SK-N-SH (cell line): ENCODE measurements around the gene CD99L2.

Source experiments
- FOXM1 ChIP-seq: IDR thresholded peaks from 2 replicates; pipeline ENCODE4 v1.4.0; 2012; ENCODE audit warnings: low read depth, mild to moderate bottlenecking
- POLR2AphosphoS5 ChIP-seq: IDR thresholded peaks from 2 replicates; pipeline ENCODE4 v1.6.1; 2012; ENCODE audit warnings: low read depth, low read length
- TAF1 ChIP-seq: IDR thresholded peaks from 2 replicates; pipeline ENCODE4 v1.6.1; 2012; ENCODE audit warnings: low read depth, mild to moderate bottlenecking, low read length, moderate library complexity, borderline replicate concordance
- TEAD4 ChIP-seq: IDR thresholded peaks from 2 replicates; pipeline ENCODE4 v1.4.0; 2012; ENCODE audit warnings: mild to moderate bottlenecking, borderline replicate concordance; ENCODE audit not compliant: insufficient read depth
- TF ChIP-seq, protein P1 (sequence below): fragments of 200-600 bp; sonication (generic); IDR thresholded peaks from 2 replicates; pipeline ENCODE4 v1.6.1; 2017; ENCODE audit warnings: antibody characterized with exemption, mild to moderate bottlenecking, moderate library complexity
- TF ChIP-seq, protein P2 (sequence below): IDR thresholded peaks from 2 replicates; pipeline ENCODE4 v1.4.0; 2012; ENCODE audit warnings: low read depth

GRCh38 chrX:150831863-150832262 is 66.6 kb downstream of the CD99L2 start:
- TF ChIP-seq, protein P1, sequence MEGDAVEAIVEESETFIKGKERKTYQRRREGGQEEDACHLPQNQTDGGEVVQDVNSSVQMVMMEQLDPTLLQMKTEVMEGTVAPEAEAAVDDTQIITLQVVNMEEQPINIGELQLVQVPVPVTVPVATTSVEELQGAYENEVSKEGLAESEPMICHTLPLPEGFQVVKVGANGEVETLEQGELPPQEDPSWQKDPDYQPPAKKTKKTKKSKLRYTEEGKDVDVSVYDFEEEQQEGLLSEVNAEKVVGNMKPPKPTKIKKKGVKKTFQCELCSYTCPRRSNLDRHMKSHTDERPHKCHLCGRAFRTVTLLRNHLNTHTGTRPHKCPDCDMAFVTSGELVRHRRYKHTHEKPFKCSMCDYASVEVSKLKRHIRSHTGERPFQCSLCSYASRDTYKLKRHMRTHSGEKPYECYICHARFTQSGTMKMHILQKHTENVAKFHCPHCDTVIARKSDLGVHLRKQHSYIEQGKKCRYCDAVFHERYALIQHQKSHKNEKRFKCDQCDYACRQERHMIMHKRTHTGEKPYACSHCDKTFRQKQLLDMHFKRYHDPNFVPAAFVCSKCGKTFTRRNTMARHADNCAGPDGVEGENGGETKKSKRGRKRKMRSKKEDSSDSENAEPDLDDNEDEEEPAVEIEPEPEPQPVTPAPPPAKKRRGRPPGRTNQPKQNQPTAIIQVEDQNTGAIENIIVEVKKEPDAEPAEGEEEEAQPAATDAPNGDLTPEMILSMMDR, result no peak
- TF ChIP-seq FOXM1 (no peak), TEAD4 (no peak), TAF1 (no peak), POLR2AphosphoS5 (no peak)
- TF ChIP-seq, protein P2, sequence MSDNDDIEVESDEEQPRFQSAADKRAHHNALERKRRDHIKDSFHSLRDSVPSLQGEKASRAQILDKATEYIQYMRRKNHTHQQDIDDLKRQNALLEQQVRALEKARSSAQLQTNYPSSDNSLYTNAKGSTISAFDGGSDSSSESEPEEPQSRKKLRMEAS, result no peak
